Right lung (tissue), 5 donors: ENCODE data around the gene PLA2G2A. TPM values are rescaled to one million over a fixed set of nuclear protein-coding genes. Genes with fewer than 3 reads are reported as not detected.

Source experiments
- DNase-seq, 2 donors: peaks; one replicate each; pipeline ENCODE4 v3.0.0-alpha.2; 2013
- polyA plus RNA-seq, 5 donors: library from polyadenylated mRNA; unstranded; fragments of 120-200 nt; gene quantifications; one replicate each; pipeline versions ENCODE4 v1.2.1 to v1.2.3, GENCODE V29; 2013; ENCODE audit warnings: inconsistent platforms in 1 of 5, low replicate concordance in 1 of 5; ENCODE audit not compliant: insufficient read length in 5 of 5, insufficient read depth in 1 of 5

Gene PLA2G2A
- polyA plus RNA-seq, 5 donors, result 0.60 to 3.8 (median 0.93) TPM

GRCh38 chr1:19974822-19975416, 4.5 kb downstream of the PLA2G2A start:
- peak; percentile 37 to 49 for DNase-seq

DNA sequence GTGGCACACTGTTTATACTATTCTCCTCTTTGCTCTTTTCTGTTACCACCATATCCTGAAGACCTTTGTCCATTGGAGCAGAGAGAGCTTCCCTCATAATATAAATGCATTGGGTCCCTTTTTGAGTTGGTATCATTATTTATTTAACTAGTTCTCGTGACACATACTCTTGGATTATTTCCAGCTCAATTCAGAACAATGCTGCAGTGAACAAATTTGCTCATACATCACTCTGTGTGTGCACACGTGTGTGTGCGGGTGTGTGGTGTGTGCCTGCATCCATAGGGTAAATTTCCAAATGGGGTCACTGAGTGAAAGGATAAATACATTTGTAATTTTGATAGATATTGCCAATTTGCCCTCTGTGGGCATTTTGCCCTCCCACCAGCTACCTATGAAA, 5.8 kb downstream of the PLA2G2A start:
- no peak for DNase-seq

- no peak for DNase-seq
Observed at GRCh38 chr1:19971664-19972063, 7.8 kb downstream of the PLA2G2A start.

GRCh38 chr1:19969898-19970660, 9.3 kb downstream of the PLA2G2A start:
- no peak for DNase-seq

GRCh38 chr1:19967808-19968207, 11.6 kb downstream of the PLA2G2A start:
- DNase-seq, result no peak

DNA sequence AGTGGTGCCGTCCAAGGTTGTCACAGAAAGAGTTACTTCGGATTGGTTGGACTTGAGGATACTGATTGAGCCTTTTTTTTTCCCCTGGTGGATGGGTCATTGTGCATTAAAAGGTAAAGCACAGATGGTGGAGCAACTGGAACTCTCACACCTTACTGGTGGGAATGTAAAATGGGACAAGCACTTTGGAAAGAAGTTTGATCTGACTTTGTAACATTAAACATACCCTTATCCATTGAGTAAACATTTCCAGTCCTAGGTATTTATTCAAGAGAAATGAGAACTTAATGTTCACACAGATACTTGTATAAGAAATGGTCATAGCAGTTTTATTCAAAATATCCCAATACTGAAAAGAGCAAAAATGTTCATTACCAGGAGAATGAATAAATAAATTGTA, 14.9 kb downstream of the PLA2G2A start:
- DNase-seq, result no peak

GRCh38 chr1:19963636-19964035, 15.8 kb downstream of the PLA2G2A start:
- DNase-seq, result no peak

DNA sequence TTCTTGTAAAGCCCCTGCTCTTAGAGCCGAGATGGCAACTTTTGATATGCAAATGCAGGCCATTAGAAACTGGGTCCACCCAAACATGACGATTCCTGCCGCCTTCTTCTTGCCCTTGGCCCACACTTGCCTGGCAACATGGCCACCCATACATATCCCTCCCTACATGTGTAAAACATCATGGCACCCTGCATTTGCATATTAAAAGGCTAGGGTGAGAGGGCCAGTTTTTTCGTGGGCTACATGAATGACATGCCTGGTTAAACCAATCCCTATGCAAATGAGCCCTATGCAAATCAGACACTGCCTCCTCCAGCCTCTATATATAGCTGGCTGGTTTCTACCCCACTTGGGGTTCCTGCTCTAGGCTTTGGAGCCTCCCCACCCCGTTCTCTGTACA, 18.8 kb downstream of the PLA2G2A start:
- DNase-seq, result no peak

DNA sequence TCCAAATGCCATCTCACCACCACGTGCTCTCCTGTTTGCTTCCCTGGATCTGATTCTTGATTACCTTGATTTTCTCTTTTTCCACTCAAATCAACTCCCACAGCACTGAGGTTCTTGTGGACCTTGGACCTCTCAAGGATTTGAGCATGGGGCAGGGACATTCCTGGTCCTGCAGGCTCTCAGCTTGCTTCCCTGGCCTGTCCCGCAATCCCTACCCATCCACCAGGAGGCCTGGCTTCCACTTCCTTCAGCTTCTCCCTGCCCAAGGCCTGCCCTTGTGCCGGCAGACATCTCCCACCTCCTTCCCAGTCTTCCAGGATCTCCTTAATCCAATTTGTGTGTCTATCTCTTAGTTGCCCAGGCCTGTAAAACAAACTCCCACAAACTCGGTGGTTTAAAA, 21.6 kb downstream of the PLA2G2A start:
- no peak for DNase-seq

- no peak for DNase-seq
Observed at GRCh38 chr1:19955534-19956170, 23.8 kb downstream of the PLA2G2A start.

GRCh38 chr1:19954059-19954458, 25.4 kb downstream of the PLA2G2A start:
- no peak for DNase-seq

DNA sequence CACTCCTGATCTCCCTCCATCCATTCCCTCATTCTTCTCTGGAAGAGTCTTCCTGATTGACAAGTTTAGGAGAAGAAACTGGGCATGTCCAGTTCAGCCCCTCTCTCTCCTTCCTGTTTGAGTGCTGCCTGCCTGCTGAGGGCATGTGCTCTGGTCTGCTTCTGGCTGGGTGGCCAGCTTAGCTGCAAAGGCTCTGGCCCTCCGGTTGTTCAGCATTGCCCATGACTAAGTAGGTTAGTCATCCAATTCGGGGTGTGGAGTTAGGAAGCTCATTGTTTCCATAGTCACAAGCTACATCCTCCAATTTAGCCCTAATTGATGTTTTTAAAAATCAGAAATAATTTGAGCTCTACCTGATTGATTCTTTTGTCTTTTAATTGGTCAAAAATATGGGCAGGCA, 30.4 kb downstream of the PLA2G2A start:
- no peak for DNase-seq

- peak; percentile 30 to 36 for DNase-seq
Observed at GRCh38 chr1:19946971-19947370, 32.4 kb downstream of the PLA2G2A start.

- DNase-seq, result no peak
Observed at GRCh38 chr1:19946331-19946751, 33.1 kb downstream of the PLA2G2A start.

DNA sequence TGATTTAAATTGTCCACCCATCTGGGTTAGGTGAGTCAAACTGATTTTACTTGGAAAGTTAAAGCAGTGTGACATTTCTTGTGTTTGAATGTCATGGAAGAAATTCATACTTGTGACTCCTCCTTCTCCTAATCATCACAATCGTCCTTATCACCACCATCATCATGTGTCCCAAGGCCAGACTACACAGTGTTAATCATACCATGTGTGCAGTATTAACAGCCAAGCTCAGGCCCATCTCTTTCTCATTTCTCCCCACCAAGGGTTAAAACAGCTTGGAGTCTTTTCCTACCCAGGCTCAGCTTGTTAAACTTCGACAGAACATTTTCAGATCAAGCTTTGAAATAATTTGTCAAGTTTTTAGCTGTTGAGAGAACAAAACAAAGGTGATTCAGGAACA, 33.5 kb downstream of the PLA2G2A start:
- no peak for DNase-seq

GRCh38 chr1:19942657-19943056, 36.8 kb downstream of the PLA2G2A start:
- no peak for DNase-seq

- DNase-seq, result no peak
Observed at GRCh38 chr1:19942088-19942487, 37.3 kb downstream of the PLA2G2A start.

- no peak for DNase-seq
Observed at GRCh38 chr1:19941206-19941568, 38.2 kb downstream of the PLA2G2A start.

DNA sequence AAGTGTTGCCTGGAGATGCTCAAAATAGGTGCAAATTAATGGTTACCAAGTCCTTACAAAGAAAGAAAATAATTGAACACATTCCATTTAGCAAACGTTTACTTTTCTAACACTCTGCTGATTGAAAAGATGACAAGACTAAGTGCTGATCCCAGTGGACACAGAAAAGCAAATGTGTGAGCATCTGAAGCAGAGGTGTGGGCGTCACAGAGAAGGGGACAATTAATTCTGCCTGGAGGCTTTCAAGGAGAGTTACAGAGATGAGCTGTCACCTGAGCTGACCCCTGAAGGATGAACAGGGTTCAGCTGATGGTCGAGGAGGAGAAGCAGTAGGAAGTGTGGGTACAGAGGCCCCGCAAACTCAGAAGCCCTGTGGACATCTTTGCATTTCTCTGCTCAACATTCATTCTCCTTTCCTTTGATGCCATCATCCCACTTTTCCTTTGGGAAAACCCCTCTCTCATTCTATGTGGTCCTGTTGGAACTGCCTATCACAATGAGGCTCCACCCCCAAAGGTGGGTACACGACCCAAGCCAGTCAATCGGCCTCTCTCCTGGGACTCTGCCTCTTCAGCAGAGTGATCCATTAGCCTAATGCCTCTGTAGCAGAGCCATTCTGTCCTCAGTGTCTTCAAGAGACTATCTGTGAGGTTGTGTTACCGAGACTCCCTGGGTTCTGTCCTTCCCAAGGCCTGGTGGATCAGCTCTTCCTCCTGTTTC, 38.8 kb downstream of the PLA2G2A start:
- no peak for DNase-seq

DNA sequence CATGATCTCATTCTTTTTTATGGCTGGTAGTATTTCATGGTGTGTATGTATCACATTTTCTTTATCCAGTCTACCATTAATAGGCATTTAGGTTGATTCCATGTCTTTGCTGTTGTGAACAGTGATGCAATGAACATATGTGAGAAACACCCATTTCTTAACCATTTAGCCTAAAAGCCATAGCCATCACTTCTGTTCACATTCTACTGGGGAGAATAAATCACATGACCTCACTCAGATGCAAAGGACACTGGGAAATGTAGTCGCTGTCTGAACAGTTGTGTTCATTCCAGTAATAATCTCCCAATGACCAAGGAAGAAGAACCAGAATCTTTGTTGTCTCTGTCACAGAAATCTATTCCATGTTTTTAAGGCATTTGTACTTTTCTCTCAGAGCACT, 40.9 kb downstream of the PLA2G2A start:
- DNase-seq, result no peak

GRCh38 chr1:19936061-19936750, 43.2 kb downstream of the PLA2G2A start:
- no peak for DNase-seq

DNA sequence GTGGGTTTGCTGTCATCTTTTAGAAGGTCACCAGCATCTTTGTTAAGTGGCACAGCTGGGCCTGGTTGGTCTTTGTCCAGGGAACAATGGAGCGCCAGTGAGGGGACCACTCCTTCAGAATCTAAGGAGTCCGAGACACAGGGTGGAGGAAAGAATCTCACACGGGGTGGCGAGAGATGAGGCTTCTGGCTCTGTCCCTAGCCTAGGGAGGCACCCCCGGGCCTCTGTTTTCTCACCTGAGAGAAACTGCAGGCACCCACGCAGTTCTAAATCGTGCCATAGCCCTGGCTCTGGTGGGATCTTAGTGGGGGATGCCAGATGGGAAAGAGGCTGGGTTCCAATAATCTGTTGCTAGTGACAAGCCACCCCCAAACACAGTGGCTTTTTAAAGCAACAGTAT, 45.1 kb downstream of the PLA2G2A start:
- no peak for DNase-seq
